MM.1S (cell line): ENCODE results near the gene EYA2.

Experiments
- DNase-seq: peaks from one replicate; pipeline ENCODE4 v3.0.0-alpha.2; 2015
- H2AFZ ChIP-seq: fragments of 300-600 bp; sonication (generic); 2 replicates; pipeline ENCODE4 v1.6.0; 2016; ENCODE audit warnings: antibody characterized with exemption, low read length
- H3F3A ChIP-seq: fragments of 300-600 bp; sonication (generic); 2 replicates; pipeline ENCODE4 v1.6.1; 2016; ENCODE audit warnings: mild to moderate bottlenecking, antibody characterized with exemption, low read length, moderate library complexity, mixed read lengths; ENCODE audit not compliant: insufficient read depth
- H3K27ac ChIP-seq: fragments of 300-600 bp; sonication (generic); 2 replicates; pipeline ENCODE4 v1.5.1; 2016; ENCODE audit warnings: mild to moderate bottlenecking, low read length
- H3K27me3 ChIP-seq: fragments of 300-600 bp; sonication (generic); replicated peaks from 2 replicates; pipeline ENCODE4 v1.6.0; 2016; ENCODE audit warnings: low read length; ENCODE audit not compliant: insufficient read depth
- H3K36me3 ChIP-seq: fragments of 300-600 bp; sonication (generic); replicated peaks from 2 replicates; pipeline ENCODE4 v1.6.1; 2016; ENCODE audit warnings: mild to moderate bottlenecking, low read length, mixed read lengths; ENCODE audit not compliant: insufficient read depth
- H3K4me1 ChIP-seq: fragments of 300-600 bp; sonication (generic); 2 replicates; pipeline ENCODE4 v1.6.1; 2016; ENCODE audit warnings: low read length, mixed read lengths
- H3K4me2 ChIP-seq: fragments of 300-600 bp; sonication (generic); 2 replicates; pipeline ENCODE4 v1.6.0; 2016; ENCODE audit warnings: low read depth, low read length
- H3K4me3 ChIP-seq: fragments of 300-600 bp; sonication (generic); 2 replicates; pipeline ENCODE4 v1.5.1; 2016; ENCODE audit warnings: low read length, mixed read lengths
- H3K79me2 ChIP-seq: fragments of 300-600 bp; sonication (generic); 2 replicates; pipeline ENCODE4 v1.6.1; 2016; ENCODE audit warnings: mixed run types, low read length, mixed read lengths
- H3K9ac ChIP-seq: fragments of 300-600 bp; sonication (generic); 2 replicates; pipeline ENCODE4 v1.6.1; 2016; ENCODE audit warnings: low read length, mixed read lengths
- H3K9me2 ChIP-seq: fragments of 300-600 bp; sonication (generic); replicated peaks from 2 replicates; pipeline ENCODE4 v1.6.1; 2016; ENCODE audit warnings: mild to moderate bottlenecking, low read length, mixed read lengths; ENCODE audit not compliant: insufficient read depth
- H3K9me3 ChIP-seq: fragments of 300-600 bp; sonication (generic); replicated peaks from 2 replicates; pipeline ENCODE4 v1.6.1; 2016; ENCODE audit warnings: mild to moderate bottlenecking, low read length, mixed read lengths; ENCODE audit not compliant: insufficient read depth
- H4K20me1 ChIP-seq: fragments of 300-600 bp; sonication (generic); 2 replicates; pipeline ENCODE4 v1.6.1; 2016; ENCODE audit warnings: mild to moderate bottlenecking, low read length, moderate library complexity, mixed read lengths; ENCODE audit not compliant: insufficient read depth
- CTCF ChIP-seq: fragments of 300-600 bp; sonication (generic); IDR thresholded peaks from 2 replicates; pipeline ENCODE4 v1.5.1; 2016; ENCODE audit warnings: antibody characterized with exemption, low read length, mixed read lengths
- EZH2 ChIP-seq: fragments of 300-600 bp; sonication (generic); optimal IDR thresholded peaks from 2 replicates; pipeline ENCODE3; 2017; ENCODE audit warnings: low read depth, mild to moderate bottlenecking, antibody characterized with exemption, low read length, mixed read lengths
- EZH2phosphoT487 ChIP-seq: fragments of 300-600 bp; sonication (generic); IDR thresholded peaks from 2 replicates; pipeline ENCODE4 v1.6.1; 2018; ENCODE audit warnings: antibody characterized with exemption, low read length

EYA2 gene

GRCh38 chr20:47097691-47098622 is 203.3 kb downstream of the EYA2 start:
- Histone ChIP-seq H3K36me3 (no peaks in the 10 kb centered on the region), H3K79me2 (no peaks in the 10 kb centered on the region), H3K27me3 (no peaks in the 10 kb centered on the region), H3F3A (no peaks in the 10 kb centered on the region), H3K9me3 (no peaks in the 10 kb centered on the region), H3K27ac (no peak overlapping the region), H3K4me1 (no peaks in the 10 kb centered on the region), H3K4me2 (no peak overlapping the region), H2AFZ (no peak overlapping the region), H3K4me3 (no peak overlapping the region), H4K20me1 (no peaks in the 10 kb centered on the region), H3K9ac (no peak overlapping the region), H3K9me2 (no peaks in the 10 kb centered on the region)
- no peak for DNase-seq
- no peak for TF ChIP-seq CTCF

- no peak overlapping the region for H3K4me3 ChIP-seq
- no peaks in the 10 kb centered on the region for H3K27me3 ChIP-seq
- H3K9me2 ChIP-seq: no peaks in the 10 kb centered on the region
- H3K4me2 ChIP-seq: no peak overlapping the region
- H3F3A ChIP-seq: no peaks in the 10 kb centered on the region
- H3K9ac ChIP-seq: no peak overlapping the region
- TF ChIP-seq EZH2phosphoT487: no peak
- no peak for TF ChIP-seq EZH2
- no peak for TF ChIP-seq CTCF
- H3K36me3 ChIP-seq: no peaks in the 10 kb centered on the region
- no peaks in the 10 kb centered on the region for H3K79me2 ChIP-seq
- no peaks in the 10 kb centered on the region for H3K9me3 ChIP-seq
- H2AFZ ChIP-seq: no peak overlapping the region
- DNase-seq: no peak
- no peaks in the 10 kb centered on the region for H4K20me1 ChIP-seq
- H3K27ac ChIP-seq: no peak overlapping the region
- H3K4me1 ChIP-seq: no peaks in the 10 kb centered on the region
Observed at GRCh38 chr20:47099093-47099492, 204.4 kb downstream of the EYA2 start.

GRCh38 chr20:47099825-47100441 is 205.3 kb downstream of the EYA2 start:
- Histone ChIP-seq H2AFZ (no peak overlapping the region), H4K20me1 (no peaks in the 10 kb centered on the region), H3K27me3 (no peaks in the 10 kb centered on the region), H3F3A (no peaks in the 10 kb centered on the region), H3K36me3 (no peaks in the 10 kb centered on the region), H3K9me2 (no peaks in the 10 kb centered on the region), H3K4me3 (no peak overlapping the region), H3K9me3 (no peaks in the 10 kb centered on the region), H3K79me2 (no peaks in the 10 kb centered on the region), H3K27ac (no peak overlapping the region), H3K9ac (no peak overlapping the region), H3K4me1 (no peaks in the 10 kb centered on the region), H3K4me2 (no peak overlapping the region)
- no peak for DNase-seq
- TF ChIP-seq EZH2phosphoT487: no peak

- H3K9ac ChIP-seq: no peak overlapping the region
- H3K27ac ChIP-seq: no peak overlapping the region
- H3K4me3 ChIP-seq: no peak overlapping the region
- H3K27me3 ChIP-seq: no peaks in the 10 kb centered on the region
- no peaks in the 10 kb centered on the region for H3K36me3 ChIP-seq
- H4K20me1 ChIP-seq: no peaks in the 10 kb centered on the region
- DNase-seq: no peak
- no peak overlapping the region for H3K4me2 ChIP-seq
- H3K79me2 ChIP-seq: no peaks in the 10 kb centered on the region
- TF ChIP-seq CTCF: no peak
- no peak for TF ChIP-seq EZH2phosphoT487
- no peak for TF ChIP-seq EZH2
- H3K9me3 ChIP-seq: no peaks in the 10 kb centered on the region
- H3F3A ChIP-seq: no peaks in the 10 kb centered on the region
- H3K9me2 ChIP-seq: no peaks in the 10 kb centered on the region
- H3K4me1 ChIP-seq: no peaks in the 10 kb centered on the region
- H2AFZ ChIP-seq: no peak overlapping the region
Observed at GRCh38 chr20:47102629-47103028, 208.0 kb downstream of the EYA2 start.
